ENCODE data around the gene SOCS6. TPM values are rescaled to one million over a fixed set of nuclear protein-coding genes. Genes with fewer than 3 reads are reported as not detected.

Gene SOCS6
- total and polyA plus RNA-seq, 2 of the 13 experiments (the other 11 are each of a cell fraction or from before 2014, with no cell fraction given): 18.6 to 38.3 TPM

GRCh38 chr18:70333757-70334156 lies 44.9 kb downstream of the SOCS6 start (continued):
- TF ChIP-seq, protein P1, sequence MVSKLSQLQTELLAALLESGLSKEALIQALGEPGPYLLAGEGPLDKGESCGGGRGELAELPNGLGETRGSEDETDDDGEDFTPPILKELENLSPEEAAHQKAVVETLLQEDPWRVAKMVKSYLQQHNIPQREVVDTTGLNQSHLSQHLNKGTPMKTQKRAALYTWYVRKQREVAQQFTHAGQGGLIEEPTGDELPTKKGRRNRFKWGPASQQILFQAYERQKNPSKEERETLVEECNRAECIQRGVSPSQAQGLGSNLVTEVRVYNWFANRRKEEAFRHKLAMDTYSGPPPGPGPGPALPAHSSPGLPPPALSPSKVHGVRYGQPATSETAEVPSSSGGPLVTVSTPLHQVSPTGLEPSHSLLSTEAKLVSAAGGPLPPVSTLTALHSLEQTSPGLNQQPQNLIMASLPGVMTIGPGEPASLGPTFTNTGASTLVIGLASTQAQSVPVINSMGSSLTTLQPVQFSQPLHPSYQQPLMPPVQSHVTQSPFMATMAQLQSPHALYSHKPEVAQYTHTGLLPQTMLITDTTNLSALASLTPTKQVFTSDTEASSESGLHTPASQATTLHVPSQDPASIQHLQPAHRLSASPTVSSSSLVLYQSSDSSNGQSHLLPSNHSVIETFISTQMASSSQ (IDR thresholded peaks at IDR 0.05; ENCODE audit: low read depth): no peak
- TF ChIP-seq, protein P1 (CRISPR knock-in tag; IDR thresholded peaks at IDR 0.05; ENCODE audit: borderline replicate concordance): 0 out of 2 replicates have a peak, but pooled peaks have one; percentile 39
- TF ChIP-seq TIGD3 (CRISPR knock-in tag; IDR thresholded peaks at IDR 0.05; ENCODE audit: borderline replicate concordance): no peak
- peak; percentile 72 for TF ChIP-seq ZMYM2 (CRISPR knock-in tag; IDR thresholded peaks at IDR 0.05)
- TF ChIP-seq RBAK (CRISPR knock-in tag; IDR thresholded peaks at IDR 0.05): no peak
- no peak for TF ChIP-seq SNAI1 (CRISPR knock-in tag; IDR thresholded peaks at IDR 0.05; ENCODE audit: borderline replicate concordance)
- TF ChIP-seq ZNF446 (CRISPR knock-in tag; IDR thresholded peaks at IDR 0.05): no peak
- no peak for TF ChIP-seq ZNF205 (CRISPR knock-in tag; IDR thresholded peaks at IDR 0.05)
- no peak for TF ChIP-seq ZNF235 (CRISPR knock-in tag; IDR thresholded peaks at IDR 0.05; ENCODE audit: borderline replicate concordance)
- TF ChIP-seq, protein P2, sequence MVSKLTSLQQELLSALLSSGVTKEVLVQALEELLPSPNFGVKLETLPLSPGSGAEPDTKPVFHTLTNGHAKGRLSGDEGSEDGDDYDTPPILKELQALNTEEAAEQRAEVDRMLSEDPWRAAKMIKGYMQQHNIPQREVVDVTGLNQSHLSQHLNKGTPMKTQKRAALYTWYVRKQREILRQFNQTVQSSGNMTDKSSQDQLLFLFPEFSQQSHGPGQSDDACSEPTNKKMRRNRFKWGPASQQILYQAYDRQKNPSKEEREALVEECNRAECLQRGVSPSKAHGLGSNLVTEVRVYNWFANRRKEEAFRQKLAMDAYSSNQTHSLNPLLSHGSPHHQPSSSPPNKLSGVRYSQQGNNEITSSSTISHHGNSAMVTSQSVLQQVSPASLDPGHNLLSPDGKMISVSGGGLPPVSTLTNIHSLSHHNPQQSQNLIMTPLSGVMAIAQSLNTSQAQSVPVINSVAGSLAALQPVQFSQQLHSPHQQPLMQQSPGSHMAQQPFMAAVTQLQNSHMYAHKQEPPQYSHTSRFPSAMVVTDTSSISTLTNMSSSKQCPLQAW (CRISPR knock-in tag; IDR thresholded peaks at IDR 0.05): peak; percentile 36; the same call in 1 of the 2 replicates
- no peak for TF ChIP-seq RFX5 (IDR thresholded peaks at IDR 0.05; ENCODE audit: low read depth, low read length)
- TF ChIP-seq ZNF232 (CRISPR knock-in tag; IDR thresholded peaks at IDR 0.05; ENCODE audit: borderline replicate concordance): no peak
- no peak for TF ChIP-seq ZFP82 (CRISPR knock-in tag; IDR thresholded peaks at IDR 0.05; ENCODE audit: borderline replicate concordance)
- TF ChIP-seq RARA (CRISPR knock-in tag; IDR thresholded peaks at IDR 0.05): peak; percentile 83
- TF ChIP-seq CENPT (CRISPR knock-in tag; IDR thresholded peaks at IDR 0.05; ENCODE audit: low read depth): no peak
- peak; percentile 76 for TF ChIP-seq ZMYM4 (CRISPR knock-in tag; IDR thresholded peaks at IDR 0.05)
- TF ChIP-seq ZNF672 (CRISPR knock-in tag; IDR thresholded peaks at IDR 0.05): no peak
- no peak for TF ChIP-seq ZNF251 (CRISPR knock-in tag; IDR thresholded peaks at IDR 0.05)
- TF ChIP-seq, protein P3, sequence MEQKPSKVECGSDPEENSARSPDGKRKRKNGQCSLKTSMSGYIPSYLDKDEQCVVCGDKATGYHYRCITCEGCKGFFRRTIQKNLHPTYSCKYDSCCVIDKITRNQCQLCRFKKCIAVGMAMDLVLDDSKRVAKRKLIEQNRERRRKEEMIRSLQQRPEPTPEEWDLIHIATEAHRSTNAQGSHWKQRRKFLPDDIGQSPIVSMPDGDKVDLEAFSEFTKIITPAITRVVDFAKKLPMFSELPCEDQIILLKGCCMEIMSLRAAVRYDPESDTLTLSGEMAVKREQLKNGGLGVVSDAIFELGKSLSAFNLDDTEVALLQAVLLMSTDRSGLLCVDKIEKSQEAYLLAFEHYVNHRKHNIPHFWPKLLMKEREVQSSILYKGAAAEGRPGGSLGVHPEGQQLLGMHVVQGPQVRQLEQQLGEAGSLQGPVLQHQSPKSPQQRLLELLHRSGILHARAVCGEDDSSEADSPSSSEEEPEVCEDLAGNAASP (CRISPR knock-in tag; IDR thresholded peaks at IDR 0.05; ENCODE audit: borderline replicate concordance): peak; percentile 60; the same call in 1 of the 2 replicates
- no peak for TF ChIP-seq HOXD1 (CRISPR knock-in tag; IDR thresholded peaks at IDR 0.05)
- TF ChIP-seq CBX5 (CRISPR knock-in tag; IDR thresholded peaks at IDR 0.05; ENCODE audit: borderline replicate concordance): peak; percentile 45; the same call in 1 of the 2 replicates
- TF ChIP-seq ZNF891 (CRISPR knock-in tag; IDR thresholded peaks at IDR 0.05): no peak
- no peak for TF ChIP-seq TAF15 (IDR thresholded peaks at IDR 0.05; ENCODE audit: low read depth, low read length, poor library complexity, severe bottlenecking)
- TF ChIP-seq ZNF724P (CRISPR knock-in tag; IDR thresholded peaks at IDR 0.05; ENCODE audit: borderline replicate concordance): no peak

All from HepG2 (cell line).